GM18499 (cell line): ENCODE results near the gene AGFG2.

ENCODE experiments used
- ATAC-seq: cut with Tn5 transposase; IDR thresholded peaks from one replicate; pipeline ENCODE4 v1.9.1; 2021; ENCODE audit warnings: moderate number of reproducible peaks; ENCODE audit not compliant: insufficient read depth, unreplicated experiment

Gene AGFG2

GRCh38 chr7:100568896-100569844, 30.2 kb downstream of the AGFG2 start:
- no peak for ATAC-seq

- ATAC-seq: no peak
Observed at GRCh38 chr7:100570954-100571828, 32.2 kb downstream of the AGFG2 start.

- ATAC-seq: no peak
Observed at GRCh38 chr7:100571829-100572116, 32.8 kb downstream of the AGFG2 start.

GRCh38 chr7:100572281-100572948, 33.4 kb downstream of the AGFG2 start:
- ATAC-seq: no peak

GRCh38 chr7:100572949-100573675, 34.1 kb downstream of the AGFG2 start:
- no peak for ATAC-seq

- ATAC-seq: no peak
Observed at GRCh38 chr7:100573691-100574361, 34.8 kb downstream of the AGFG2 start, which contains the start of gene SAP25. SAP25 (minus strand) TSS chr7:100573900; CDS start chr7:100573742, 158 bp downstream.

- no peak for ATAC-seq
Observed at GRCh38 chr7:100574362-100575205, 35.6 kb downstream of the AGFG2 start.

- ATAC-seq: no peak
Observed at GRCh38 chr7:100575206-100575631, 36.2 kb downstream of the AGFG2 start.

GRCh38 chr7:100575746-100576383, 36.9 kb downstream of the AGFG2 start:
- ATAC-seq: no peak

GRCh38 chr7:100576384-100576993, 37.5 kb downstream of the AGFG2 start:
- ATAC-seq: no peak

- ATAC-seq: no peak
Observed at GRCh38 chr7:100577103-100577502, 38.1 kb downstream of the AGFG2 start.

GRCh38 chr7:100577507-100577906, 38.5 kb downstream of the AGFG2 start:
- no peak for ATAC-seq

GRCh38 chr7:100578246-100579183, 39.5 kb downstream of the AGFG2 start:
- no peak for ATAC-seq

GRCh38 chr7:100580466-100581283, 41.7 kb downstream of the AGFG2 start:
- no peak for ATAC-seq

GRCh38 chr7:100582041-100582579, 43.1 kb downstream of the AGFG2 start:
- ATAC-seq: no peak
